GM18499 (cell line): Measurements from ENCODE around the gene APOB.

ENCODE experiments used
- ATAC-seq: cut with Tn5 transposase; IDR thresholded peaks from one replicate; pipeline ENCODE4 v1.9.1; 2021; ENCODE audit warnings: moderate number of reproducible peaks; ENCODE audit not compliant: insufficient read depth, unreplicated experiment

APOB gene

GRCh38 chr2:21022792-21023367, 21.0 kb downstream of the APOB start:
- no peak for ATAC-seq

- ATAC-seq: no peak
Observed at GRCh38 chr2:21021430-21021829, 22.4 kb downstream of the APOB start.

- ATAC-seq: no peak
Observed at GRCh38 chr2:21020668-21021288, 23.1 kb downstream of the APOB start.

- ATAC-seq: no peak
Observed at GRCh38 chr2:21020031-21020667, 23.7 kb downstream of the APOB start.

- ATAC-seq: no peak
Observed at GRCh38 chr2:21019678-21020021, 24.2 kb downstream of the APOB start.

- no peak for ATAC-seq
Observed at GRCh38 chr2:21019000-21019677, 24.7 kb downstream of the APOB start.

- ATAC-seq: no peak
Observed at GRCh38 chr2:21018290-21018689, 25.6 kb downstream of the APOB start.

- ATAC-seq: no peak
Observed at GRCh38 chr2:21017748-21018276, 26.1 kb downstream of the APOB start.

GRCh38 chr2:21015281-21015645, 28.6 kb downstream of the APOB start:
- ATAC-seq: no peak

- no peak for ATAC-seq
Observed at GRCh38 chr2:21014364-21015280, 29.3 kb downstream of the APOB start.

GRCh38 chr2:21013043-21013816, 30.6 kb downstream of the APOB start:
- no peak for ATAC-seq

- ATAC-seq: no peak
Observed at GRCh38 chr2:21012557-21012937, 31.3 kb downstream of the APOB start.

- no peak for ATAC-seq
Observed at GRCh38 chr2:21011876-21012556, 31.9 kb downstream of the APOB start.

GRCh38 chr2:21011453-21011852, 32.4 kb downstream of the APOB start:
- no peak for ATAC-seq

GRCh38 chr2:21010813-21011439, 32.9 kb downstream of the APOB start:
- ATAC-seq: no peak

GRCh38 chr2:21009662-21010225, 34.1 kb downstream of the APOB start:
- ATAC-seq: no peak

GRCh38 chr2:21008790-21009661, 34.8 kb downstream of the APOB start:
- no peak for ATAC-seq
